ENCODE measurements around the gene LARGE1.

LARGE1 gene

GRCh38 chr22:33397381-33397907 is 522.8 kb downstream of the LARGE1 start:
- Histone ChIP-seq H3K4ac (ENCODE audit: low read length) (no peak overlapping the region), H2AFZ (ENCODE audit: low read length) (no peak overlapping the region), H4K91ac (ENCODE audit: low read depth, low read length, poor library complexity) (no peak overlapping the region), H2BK5ac (ENCODE audit: low read length) (no peak overlapping the region), H3K4me2 (ENCODE audit: insufficient read depth, low read length, poor library complexity, severe bottlenecking) (no peak overlapping the region), H2AK5ac (ENCODE audit: low read depth, low read length) (no peak overlapping the region), H3K9ac (ENCODE audit: low read depth, low read length, poor library complexity) (no peak overlapping the region), H3K4me1 (ENCODE audit: control insufficient read depth in 2 of 2, insufficient read depth in 1 of 2, low read depth in 1 of 2, low read length in 2 of 2) (no peaks in the 10 kb centered on the region), H3K79me1 (ENCODE audit: low read depth, low read length) (no peaks in the 10 kb centered on the region), H4K8ac (ENCODE audit: low read depth, low read length) (no peak overlapping the region), H3K14ac (ENCODE audit: low read length) (no peak overlapping the region), H2BK12ac (ENCODE audit: low read length) (no peak overlapping the region), H3K36me3 (replicated peaks in 1 of 2; ENCODE audit: control insufficient read depth in 2 of 2, insufficient read depth in 2 of 2, low read length in 2 of 2) (no peaks in the 10 kb centered on the region), H3K9me3 (replicated peaks in 1 of 2; ENCODE audit: control insufficient read depth in 2 of 2, insufficient read depth in 1 of 2, low read depth in 1 of 2, low read length in 2 of 2) (peaks cover 0 to 5% of the 10 kb centered on the region in 2 donors), H2BK15ac (ENCODE audit: low read length) (no peak overlapping the region), H3K18ac (ENCODE audit: low read length) (no peak overlapping the region), H3K27me3 (ENCODE audit: control insufficient read depth in 3 of 3, insufficient read depth in 3 of 3, low read depth in 1 of 3, low read length in 3 of 3) (no peaks in the 10 kb centered on the region), H3K27ac (replicated peaks; ENCODE audit: low read length) (no peak overlapping the region), H3K23ac (ENCODE audit: low read depth, low read length, poor library complexity) (no peak overlapping the region), H3K4me3 (ENCODE audit: low read length in 2 of 2) (no peak overlapping the region), H2BK120ac (ENCODE audit: low read depth, low read length) (no peak overlapping the region)
- no CpG with 5 or more reads among the region's 4 CpGs for WGBS, 2 donors (ENCODE audit: extremely low coverage in 2 of 2, insufficient read length in 2 of 2, insufficient replicate concordance in 1 of 2)
- no peak for DNase-seq (ENCODE audit: low spot score)

GRCh38 chr22:33393432-33393831 is 526.8 kb downstream of the LARGE1 start:
- no peaks in the 10 kb centered on the region for H3K27me3 ChIP-seq (ENCODE audit: control insufficient read depth in 3 of 3, insufficient read depth in 3 of 3, low read depth in 1 of 3, low read length in 3 of 3)
- no peaks in the 10 kb centered on the region for H3K79me1 ChIP-seq (ENCODE audit: low read depth, low read length)
- H3K36me3 ChIP-seq (replicated peaks in 1 of 2; ENCODE audit: control insufficient read depth in 2 of 2, insufficient read depth in 2 of 2, low read length in 2 of 2), result no peaks in the 10 kb centered on the region
- no peak overlapping the region for H3K4ac ChIP-seq (ENCODE audit: low read length)
- no peak for DNase-seq (ENCODE audit: low spot score)
- no peak overlapping the region for H2BK15ac ChIP-seq (ENCODE audit: low read length)
- H4K8ac ChIP-seq (ENCODE audit: low read depth, low read length), result no peak overlapping the region
- no peak overlapping the region for H3K23ac ChIP-seq (ENCODE audit: low read depth, low read length, poor library complexity)
- H2BK12ac ChIP-seq (ENCODE audit: low read length), result no peak overlapping the region
- H3K4me2 ChIP-seq (ENCODE audit: insufficient read depth, low read length, poor library complexity, severe bottlenecking), result no peak overlapping the region
- no peak overlapping the region for H2BK120ac ChIP-seq (ENCODE audit: low read depth, low read length)
- H3K4me1 ChIP-seq (ENCODE audit: control insufficient read depth in 2 of 2, insufficient read depth in 1 of 2, low read depth in 1 of 2, low read length in 2 of 2), result no peaks in the 10 kb centered on the region
- H3K4me3 ChIP-seq (ENCODE audit: low read length in 2 of 2), result no peak overlapping the region
- H2BK5ac ChIP-seq (ENCODE audit: low read length), result no peak overlapping the region
- no peak overlapping the region for H3K18ac ChIP-seq (ENCODE audit: low read length)
- no peak overlapping the region for H3K14ac ChIP-seq (ENCODE audit: low read length)
- no peak overlapping the region for H3K27ac ChIP-seq (replicated peaks; ENCODE audit: low read length)
- H3K9ac ChIP-seq (ENCODE audit: low read depth, low read length, poor library complexity), result no peak overlapping the region
- no peak overlapping the region for H2AFZ ChIP-seq (ENCODE audit: low read length)
- peaks cover 0 to 3% of the 10 kb centered on the region in 2 donors for H3K9me3 ChIP-seq (replicated peaks in 1 of 2; ENCODE audit: control insufficient read depth in 2 of 2, insufficient read depth in 1 of 2, low read depth in 1 of 2, low read length in 2 of 2)
- WGBS, 2 donors (ENCODE audit: extremely low coverage in 2 of 2, insufficient read length in 2 of 2, insufficient replicate concordance in 1 of 2), result no CpG with 5 or more reads among the region's 6 CpGs
- H4K91ac ChIP-seq (ENCODE audit: low read depth, low read length, poor library complexity), result no peak overlapping the region
- H2AK5ac ChIP-seq (ENCODE audit: low read depth, low read length), result no peak overlapping the region

GRCh38 chr22:33391298-33391697 is 529.0 kb downstream of the LARGE1 start:
- Histone ChIP-seq H3K27ac (replicated peaks; ENCODE audit: low read length) (no peak overlapping the region), H4K8ac (ENCODE audit: low read depth, low read length) (no peak overlapping the region), H3K79me1 (ENCODE audit: low read depth, low read length) (no peaks in the 10 kb centered on the region), H2BK5ac (ENCODE audit: low read length) (no peak overlapping the region), H2BK120ac (ENCODE audit: low read depth, low read length) (no peak overlapping the region), H4K91ac (ENCODE audit: low read depth, low read length, poor library complexity) (no peak overlapping the region), H3K9ac (ENCODE audit: low read depth, low read length, poor library complexity) (no peak overlapping the region), H3K4me3 (ENCODE audit: low read length in 2 of 2) (no peak overlapping the region), H3K23ac (ENCODE audit: low read depth, low read length, poor library complexity) (no peak overlapping the region), H3K4ac (ENCODE audit: low read length) (no peak overlapping the region), H3K4me2 (ENCODE audit: insufficient read depth, low read length, poor library complexity, severe bottlenecking) (no peak overlapping the region), H3K4me1 (ENCODE audit: control insufficient read depth in 2 of 2, insufficient read depth in 1 of 2, low read depth in 1 of 2, low read length in 2 of 2) (no peaks in the 10 kb centered on the region), H2BK15ac (ENCODE audit: low read length) (no peak overlapping the region), H2BK12ac (ENCODE audit: low read length) (no peak overlapping the region), H3K36me3 (replicated peaks in 1 of 2; ENCODE audit: control insufficient read depth in 2 of 2, insufficient read depth in 2 of 2, low read length in 2 of 2) (no peaks in the 10 kb centered on the region), H2AFZ (ENCODE audit: low read length) (no peak overlapping the region), H3K9me3 (replicated peaks in 1 of 2; ENCODE audit: control insufficient read depth in 2 of 2, insufficient read depth in 1 of 2, low read depth in 1 of 2, low read length in 2 of 2) (no peaks in the 10 kb centered on the region), H3K27me3 (ENCODE audit: control insufficient read depth in 3 of 3, insufficient read depth in 3 of 3, low read depth in 1 of 3, low read length in 3 of 3) (no peaks in the 10 kb centered on the region), H3K14ac (ENCODE audit: low read length) (no peak overlapping the region), H3K18ac (ENCODE audit: low read length) (no peak overlapping the region), H2AK5ac (ENCODE audit: low read depth, low read length) (no peak overlapping the region)
- no peak for DNase-seq (ENCODE audit: low spot score)

GRCh38 chr22:33389936-33390335 is 530.3 kb downstream of the LARGE1 start:
- H3K27ac ChIP-seq (replicated peaks; ENCODE audit: low read length), result no peak overlapping the region
- H3K27me3 ChIP-seq (ENCODE audit: control insufficient read depth in 3 of 3, insufficient read depth in 3 of 3, low read depth in 1 of 3, low read length in 3 of 3), result no peaks in the 10 kb centered on the region
- H3K79me1 ChIP-seq (ENCODE audit: low read depth, low read length), result no peaks in the 10 kb centered on the region
- no peak overlapping the region for H3K14ac ChIP-seq (ENCODE audit: low read length)
- no peaks in the 10 kb centered on the region for H3K36me3 ChIP-seq (replicated peaks in 1 of 2; ENCODE audit: control insufficient read depth in 2 of 2, insufficient read depth in 2 of 2, low read length in 2 of 2)
- H3K23ac ChIP-seq (ENCODE audit: low read depth, low read length, poor library complexity), result no peak overlapping the region
- no peak overlapping the region for H3K9ac ChIP-seq (ENCODE audit: low read depth, low read length, poor library complexity)
- no peaks in the 10 kb centered on the region for H3K9me3 ChIP-seq (replicated peaks in 1 of 2; ENCODE audit: control insufficient read depth in 2 of 2, insufficient read depth in 1 of 2, low read depth in 1 of 2, low read length in 2 of 2)
- no peaks in the 10 kb centered on the region for H3K4me1 ChIP-seq (ENCODE audit: control insufficient read depth in 2 of 2, insufficient read depth in 1 of 2, low read depth in 1 of 2, low read length in 2 of 2)
- no peak overlapping the region for H2BK120ac ChIP-seq (ENCODE audit: low read depth, low read length)
- H3K4me2 ChIP-seq (ENCODE audit: insufficient read depth, low read length, poor library complexity, severe bottlenecking), result no peak overlapping the region
- no peak overlapping the region for H4K8ac ChIP-seq (ENCODE audit: low read depth, low read length)
- H2BK15ac ChIP-seq (ENCODE audit: low read length), result no peak overlapping the region
- H2AFZ ChIP-seq (ENCODE audit: low read length), result no peak overlapping the region
- no CpG with 5 or more reads among the region's 4 CpGs for WGBS, 2 donors (ENCODE audit: extremely low coverage in 2 of 2, insufficient read length in 2 of 2, insufficient replicate concordance in 1 of 2)
- H2BK5ac ChIP-seq (ENCODE audit: low read length), result no peak overlapping the region
- no peak overlapping the region for H3K4ac ChIP-seq (ENCODE audit: low read length)
- no peak overlapping the region for H2BK12ac ChIP-seq (ENCODE audit: low read length)
- no peak overlapping the region for H2AK5ac ChIP-seq (ENCODE audit: low read depth, low read length)
- no peak overlapping the region for H3K4me3 ChIP-seq (ENCODE audit: low read length in 2 of 2)
- H4K91ac ChIP-seq (ENCODE audit: low read depth, low read length, poor library complexity), result no peak overlapping the region
- H3K18ac ChIP-seq (ENCODE audit: low read length), result no peak overlapping the region
- no peak for DNase-seq (ENCODE audit: low spot score)
